HepG2 (cell line): ENCODE data around the gene CTU2. TPM values are rescaled to one million over a fixed set of nuclear protein-coding genes. Genes with fewer than 3 reads are reported as not detected.
A peak's percentile ranks its signal among the peaks of the same experiment; 100 is the strongest.

Experiments
- ESRRA ChIP-seq: sonication (generic); formaldehyde crosslinking; IDR thresholded peaks from 2 replicates; pipeline ENCODE4 v1.5.1; 2020; ENCODE audit warnings: mild to moderate bottlenecking, low read depth, missing genetic modification reagents
- HDAC1 ChIP-seq: sonication (generic); formaldehyde crosslinking; IDR thresholded peaks from 2 replicates; pipeline ENCODE4 v1.5.1; 2020; ENCODE audit warnings: mild to moderate bottlenecking, missing genetic modification reagents
- NFAT5 ChIP-seq: sonication (generic); formaldehyde crosslinking; IDR thresholded peaks from 2 replicates; pipeline ENCODE4 v1.4.0; 2020; ENCODE audit warnings: missing genetic modification reagents
- SMC3 ChIP-seq: IDR thresholded peaks from 2 replicates; pipeline ENCODE4 v1.6.1; 2011; ENCODE audit warnings: low read length, improper control_type of control experiment
- ZNF512B ChIP-seq: sonication (generic); formaldehyde crosslinking; IDR thresholded peaks from 2 replicates; pipeline ENCODE4 v1.5.1; 2020; ENCODE audit warnings: missing genetic modification reagents, mild to moderate bottlenecking, borderline replicate concordance
- ZNF687 ChIP-seq: sonication (generic); formaldehyde crosslinking; IDR thresholded peaks from 2 replicates; pipeline ENCODE4 v1.5.1; 2020; ENCODE audit warnings: mild to moderate bottlenecking, missing genetic modification reagents, moderate library complexity
- polyA plus RNA-seq, 8 experiments: library from polyadenylated mRNA; depleted of rRNA in 3 of 8; stranded (reverse) in 7 of 8; unstranded in 1 of 8; fragments of >200 nt; fragmentation: Illumina TruSeq in 4 of 8; extraction: Trizol in 4 of 8; gene quantifications; 2 replicates each; pipeline versions ENCODE4 v1.2.1 to v1.2.3, GENCODE V29; 2011 to 2016; ENCODE audit warnings: low read depth in 4 of 8, missing spikeins in 1 of 8, mixed read lengths in 1 of 8; ENCODE audit not compliant: insufficient read depth in 1 of 8
- total RNA-seq, 5 experiments: library from RNA; depleted of rRNA; stranded (reverse); fragments of >200 nt; fragmentation: Illumina TruSeq; extraction: Trizol; gene quantifications; 2 replicates each; pipeline ENCODE4 v1.2.3, GENCODE V29; 2016; ENCODE audit warnings: low read depth in 1 of 5
- TF ChIP-seq, protein P1 (sequence below): sonication (generic); formaldehyde crosslinking; IDR thresholded peaks from 2 replicates; pipeline ENCODE4; 2020; ENCODE audit warnings: missing genetic modification reagents, mild to moderate bottlenecking, borderline replicate concordance

CTU2 gene
- total and polyA plus RNA-seq, 2 of the 13 experiments (the other 11 are each of a cell fraction or from before 2014, with no cell fraction given): 13.3 to 21.9 TPM

DNA sequence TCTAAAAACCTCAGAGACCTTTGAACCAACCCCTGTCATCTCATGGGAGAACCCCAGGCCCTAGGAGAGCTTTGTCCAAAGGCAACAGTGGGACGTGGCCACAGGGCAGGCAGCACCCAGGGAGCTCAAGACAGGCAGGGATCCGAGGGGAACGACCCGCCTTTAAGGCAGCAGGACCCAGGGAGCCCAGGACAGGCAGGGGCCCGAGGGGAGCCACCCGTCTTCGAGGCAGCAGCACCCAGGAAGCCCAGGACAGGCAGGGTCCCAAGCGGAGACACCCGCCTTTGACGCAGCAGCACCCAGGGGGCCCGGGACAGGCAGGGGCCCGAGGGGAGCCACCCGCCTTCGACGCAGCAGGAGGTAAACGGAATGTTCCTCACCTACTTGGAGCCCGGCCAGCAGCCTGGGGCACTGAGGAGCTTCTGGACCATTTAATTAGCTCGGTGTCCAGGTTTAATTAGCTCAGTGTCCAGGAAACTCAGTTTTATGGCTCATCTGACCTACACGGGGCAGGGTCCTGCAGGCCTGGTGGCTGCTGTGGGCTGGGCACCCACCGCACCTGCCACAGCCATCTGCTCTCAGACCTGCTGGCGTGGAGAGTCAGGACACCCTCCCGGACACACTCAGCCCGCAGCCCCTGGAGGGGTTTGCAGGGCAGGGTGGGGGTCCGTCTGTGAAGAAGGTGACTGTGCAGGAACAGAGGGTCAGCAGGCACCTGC is 54.3 kb downstream of the CTU2 start (continued):
- TF ChIP-seq ZNF687 (peak; percentile 57), ZNF512B (0 out of 2 replicates have a peak, but pooled peaks have one; percentile 54), HDAC1 (CRISPR knock-in tag) (peak; percentile 66; the same call in 1 of the 2 replicates), ESRRA (CRISPR knock-in tag) (0 out of 2 replicates have a peak, but pooled peaks have one; percentile 10), NFAT5 (CRISPR knock-in tag) (no peak), SMC3 (no peak)
- TF ChIP-seq, protein P1, sequence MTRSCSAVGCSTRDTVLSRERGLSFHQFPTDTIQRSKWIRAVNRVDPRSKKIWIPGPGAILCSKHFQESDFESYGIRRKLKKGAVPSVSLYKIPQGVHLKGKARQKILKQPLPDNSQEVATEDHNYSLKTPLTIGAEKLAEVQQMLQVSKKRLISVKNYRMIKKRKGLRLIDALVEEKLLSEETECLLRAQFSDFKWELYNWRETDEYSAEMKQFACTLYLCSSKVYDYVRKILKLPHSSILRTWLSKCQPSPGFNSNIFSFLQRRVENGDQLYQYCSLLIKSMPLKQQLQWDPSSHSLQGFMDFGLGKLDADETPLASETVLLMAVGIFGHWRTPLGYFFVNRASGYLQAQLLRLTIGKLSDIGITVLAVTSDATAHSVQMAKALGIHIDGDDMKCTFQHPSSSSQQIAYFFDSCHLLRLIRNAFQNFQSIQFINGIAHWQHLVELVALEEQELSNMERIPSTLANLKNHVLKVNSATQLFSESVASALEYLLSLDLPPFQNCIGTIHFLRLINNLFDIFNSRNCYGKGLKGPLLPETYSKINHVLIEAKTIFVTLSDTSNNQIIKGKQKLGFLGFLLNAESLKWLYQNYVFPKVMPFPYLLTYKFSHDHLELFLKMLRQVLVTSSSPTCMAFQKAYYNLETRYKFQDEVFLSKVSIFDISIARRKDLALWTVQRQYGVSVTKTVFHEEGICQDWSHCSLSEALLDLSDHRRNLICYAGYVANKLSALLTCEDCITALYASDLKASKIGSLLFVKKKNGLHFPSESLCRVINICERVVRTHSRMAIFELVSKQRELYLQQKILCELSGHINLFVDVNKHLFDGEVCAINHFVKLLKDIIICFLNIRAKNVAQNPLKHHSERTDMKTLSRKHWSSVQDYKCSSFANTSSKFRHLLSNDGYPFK (CRISPR knock-in tag): peak; percentile 11; the same call in 1 of the 2 replicates
